Osteocyte (in vitro differentiated cells): ENCODE results near the gene FAM171A2. TPM values are rescaled to one million over a fixed set of nuclear protein-coding genes. Genes with fewer than 3 reads are reported as not detected.
A peak's percentile ranks its signal among the peaks of the same experiment; 100 is the strongest.

Source experiments
- DNase-seq: peaks from one replicate; pipeline ENCODE4 v3.0.0; 2021; ENCODE audit warnings: mixed read lengths; ENCODE audit not compliant: unreplicated experiment; ENCODE audit errors: extremely low spot score
- H3K27ac Mint-ChIP-seq: one replicate; pipeline ENCODE4 v1.8.0; 2021; ENCODE audit warnings: mild to moderate bottlenecking, mixed read lengths; ENCODE audit not compliant: unreplicated experiment
- H3K27me3 Mint-ChIP-seq: one replicate; pipeline ENCODE4 v1.8.0; 2021; ENCODE audit warnings: mixed read lengths; ENCODE audit not compliant: unreplicated experiment
- H3K36me3 Mint-ChIP-seq: one replicate; pipeline ENCODE4 v1.8.0; 2021; ENCODE audit warnings: mixed read lengths; ENCODE audit not compliant: unreplicated experiment
- H3K4me1 Mint-ChIP-seq: one replicate; pipeline ENCODE4 v1.8.0; 2021; ENCODE audit warnings: mixed read lengths; ENCODE audit not compliant: unreplicated experiment
- H3K4me3 Mint-ChIP-seq: one replicate; pipeline ENCODE4 v1.8.0; 2021; ENCODE audit warnings: mild to moderate bottlenecking, moderate library complexity, mixed read lengths; ENCODE audit not compliant: unreplicated experiment
- H3K9me3 Mint-ChIP-seq: one replicate; pipeline ENCODE4 v1.8.0; 2021; ENCODE audit warnings: mixed read lengths; ENCODE audit not compliant: unreplicated experiment
- total RNA-seq: library from RNA; stranded (reverse); gene quantifications from 2 replicates; pipeline ENCODE4 v1.2.1, GENCODE V29; 2021
- TF ChIP-seq, protein P1 (sequence below): fragments of 200-600 bp; sonication (generic); IDR thresholded peaks from 2 replicates; pipeline ENCODE4 v1.5.0; 2021; ENCODE audit warnings: antibody characterized with exemption, mild to moderate bottlenecking, moderate library complexity

Gene FAM171A2
- total RNA-seq, 1 donor from 2014 or later = 26.9 TPM

DNA sequence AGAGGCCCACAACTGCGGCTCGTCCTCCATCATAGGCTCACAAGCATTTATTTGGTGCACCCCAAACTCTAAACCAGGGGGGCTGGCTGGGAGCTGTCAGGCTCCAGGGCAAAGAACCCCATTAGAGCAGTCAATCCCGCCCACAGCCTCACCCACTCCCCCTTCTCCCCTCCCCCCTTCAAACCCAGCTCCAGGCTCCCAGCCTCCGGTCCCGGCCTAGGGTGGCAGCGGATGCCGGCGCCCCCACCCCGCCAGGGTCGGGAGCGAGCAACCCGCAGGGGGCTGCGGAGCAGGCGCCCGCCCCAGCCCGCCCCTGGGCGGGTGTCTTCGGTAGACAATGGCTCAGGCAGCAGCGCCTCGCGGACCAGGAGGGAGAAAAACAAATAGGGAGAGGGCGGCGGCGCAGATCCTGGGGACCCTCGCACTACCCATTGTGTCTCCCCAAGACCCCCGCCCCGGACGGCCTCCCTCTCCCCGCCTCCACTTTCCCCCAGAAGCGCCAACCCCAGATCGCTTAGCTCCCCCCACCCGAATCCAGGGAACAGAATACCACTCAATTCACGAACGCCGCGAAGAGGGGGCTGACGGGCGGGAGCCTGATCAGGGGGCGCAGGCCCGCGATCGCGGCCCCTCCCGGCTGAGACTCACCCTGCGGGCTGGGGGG lies 572 bp downstream of the FAM171A2 start:
- DNase-seq = peak; percentile 84
- Mint-ChIP-seq H3K27me3 (peaks cover 28% of the 10 kb centered on the region), H3K9me3 (no peaks in the 10 kb centered on the region), H3K36me3 (no peaks in the 10 kb centered on the region), H3K27ac (no peak overlapping the region), H3K4me1 (peaks cover 17% of the 10 kb centered on the region), H3K4me3 (peak overlapping the region; percentile 79)
- TF ChIP-seq, protein P1, sequence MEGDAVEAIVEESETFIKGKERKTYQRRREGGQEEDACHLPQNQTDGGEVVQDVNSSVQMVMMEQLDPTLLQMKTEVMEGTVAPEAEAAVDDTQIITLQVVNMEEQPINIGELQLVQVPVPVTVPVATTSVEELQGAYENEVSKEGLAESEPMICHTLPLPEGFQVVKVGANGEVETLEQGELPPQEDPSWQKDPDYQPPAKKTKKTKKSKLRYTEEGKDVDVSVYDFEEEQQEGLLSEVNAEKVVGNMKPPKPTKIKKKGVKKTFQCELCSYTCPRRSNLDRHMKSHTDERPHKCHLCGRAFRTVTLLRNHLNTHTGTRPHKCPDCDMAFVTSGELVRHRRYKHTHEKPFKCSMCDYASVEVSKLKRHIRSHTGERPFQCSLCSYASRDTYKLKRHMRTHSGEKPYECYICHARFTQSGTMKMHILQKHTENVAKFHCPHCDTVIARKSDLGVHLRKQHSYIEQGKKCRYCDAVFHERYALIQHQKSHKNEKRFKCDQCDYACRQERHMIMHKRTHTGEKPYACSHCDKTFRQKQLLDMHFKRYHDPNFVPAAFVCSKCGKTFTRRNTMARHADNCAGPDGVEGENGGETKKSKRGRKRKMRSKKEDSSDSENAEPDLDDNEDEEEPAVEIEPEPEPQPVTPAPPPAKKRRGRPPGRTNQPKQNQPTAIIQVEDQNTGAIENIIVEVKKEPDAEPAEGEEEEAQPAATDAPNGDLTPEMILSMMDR = no peak

DNA sequence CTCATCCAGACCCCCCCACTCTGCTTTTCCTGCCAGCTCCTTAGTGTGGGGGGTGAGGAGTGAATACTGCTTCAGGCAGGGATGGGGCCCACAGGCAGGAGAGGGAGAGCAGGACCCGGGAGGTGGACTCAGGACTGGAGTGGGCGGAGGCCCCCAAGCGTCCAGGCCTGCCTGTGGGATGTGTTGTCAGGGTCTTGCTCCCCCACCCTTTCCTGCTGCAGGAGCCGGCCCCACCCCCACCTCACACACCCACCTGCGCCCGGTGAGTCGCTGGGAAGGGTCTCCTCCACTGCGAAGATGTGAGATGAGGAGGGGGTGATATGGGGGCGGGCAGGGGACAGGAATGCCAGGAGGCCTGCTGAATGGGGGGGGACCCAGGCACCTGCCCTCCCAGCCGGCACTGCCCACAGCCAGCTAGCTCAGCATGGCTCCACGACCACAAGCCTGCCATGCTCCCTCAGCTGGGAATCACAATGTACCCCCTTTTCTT lies 1.1 kb downstream of the FAM171A2 start:
- Mint-ChIP-seq H3K36me3 (no peaks in the 10 kb centered on the region), H3K27me3 (peaks cover 25% of the 10 kb centered on the region), H3K27ac (no peak overlapping the region), H3K9me3 (no peaks in the 10 kb centered on the region), H3K4me1 (peaks cover 17% of the 10 kb centered on the region), H3K4me3 (peak overlapping the region; percentile 68)
- peak; percentile 79 for DNase-seq
- TF ChIP-seq, protein P1 = no peak

DNA sequence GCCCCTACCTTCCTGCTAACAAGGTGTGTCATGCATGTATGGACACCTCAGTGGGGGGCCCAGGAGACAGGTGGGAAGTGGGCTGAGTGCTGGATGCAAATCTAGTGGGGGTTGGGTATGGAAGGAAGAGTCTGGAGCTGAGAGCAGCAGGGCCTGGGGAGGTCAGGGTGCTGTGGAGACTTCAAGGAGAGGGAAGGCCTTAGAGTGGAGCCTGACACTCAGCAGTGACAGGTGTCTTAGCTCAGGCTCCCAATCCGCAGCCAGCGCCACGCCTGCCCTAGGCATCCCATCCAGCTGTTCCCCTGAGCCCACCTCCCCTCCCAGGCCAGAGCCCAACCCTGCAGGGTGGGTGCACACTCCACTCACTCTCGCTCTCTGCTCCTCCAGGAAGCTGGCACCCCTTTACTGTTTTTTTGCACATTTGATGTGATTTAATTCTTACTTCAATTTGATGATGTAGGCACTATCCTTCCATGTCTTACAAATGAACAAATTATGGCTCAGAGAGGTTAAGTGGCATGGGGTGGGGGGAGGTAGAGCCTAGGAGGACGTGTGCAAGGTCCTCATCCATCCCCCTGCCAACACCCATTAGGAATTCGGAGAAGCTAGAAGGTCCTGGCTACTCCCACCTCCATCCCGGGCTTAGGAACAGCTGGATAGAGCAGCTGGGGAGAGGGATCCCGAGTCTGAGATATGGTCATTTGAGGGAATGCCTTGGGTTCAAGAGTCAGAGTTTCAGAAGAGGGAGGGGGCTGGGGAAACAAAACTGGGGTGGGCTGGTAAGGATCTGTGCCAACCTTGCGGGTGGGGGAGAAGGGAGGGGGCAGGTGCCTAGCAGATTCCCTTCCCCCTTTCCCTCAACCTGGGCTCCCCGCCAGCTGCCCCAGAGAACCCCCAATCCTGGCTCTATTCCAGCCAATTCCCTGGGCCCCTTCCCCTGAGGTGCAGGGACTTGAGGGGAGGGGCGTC lies 2.1 kb downstream of the FAM171A2 start:
- H3K9me3 Mint-ChIP-seq = no peaks in the 10 kb centered on the region
- no peak for DNase-seq
- peaks cover 17% of the 10 kb centered on the region for H3K27me3 Mint-ChIP-seq
- H3K36me3 Mint-ChIP-seq = no peaks in the 10 kb centered on the region
- TF ChIP-seq, protein P1 = no peak
- H3K4me1 Mint-ChIP-seq = peaks cover 17% of the 10 kb centered on the region
- no peak overlapping the region for H3K4me3 Mint-ChIP-seq
- no peak overlapping the region for H3K27ac Mint-ChIP-seq

DNA sequence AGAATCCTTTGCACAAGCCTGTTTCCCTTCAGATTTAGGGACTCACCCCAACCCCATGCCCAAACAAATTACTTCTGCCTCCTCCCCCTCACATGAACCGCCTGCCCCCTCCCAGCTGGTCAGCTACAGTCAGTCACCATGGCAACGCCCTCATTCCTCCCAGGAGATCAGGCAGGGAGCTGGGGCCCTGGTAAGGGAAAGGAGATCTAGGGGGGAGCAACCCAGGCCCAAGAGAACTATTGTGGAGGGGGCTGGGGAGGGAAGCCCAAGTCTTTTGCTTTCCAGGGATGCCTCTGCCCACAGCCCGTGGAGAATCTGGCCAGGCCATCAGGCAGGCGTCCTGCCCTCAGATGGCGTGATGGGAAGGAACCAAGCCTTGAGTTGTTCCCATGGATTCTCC lies 2.8 kb downstream of the FAM171A2 start:
- no peaks in the 10 kb centered on the region for H3K36me3 Mint-ChIP-seq
- no peak overlapping the region for H3K4me3 Mint-ChIP-seq
- H3K4me1 Mint-ChIP-seq = peaks cover 17% of the 10 kb centered on the region
- DNase-seq = no peak
- no peaks in the 10 kb centered on the region for H3K9me3 Mint-ChIP-seq
- TF ChIP-seq, protein P1 = no peak
- H3K27ac Mint-ChIP-seq = no peak overlapping the region
- H3K27me3 Mint-ChIP-seq = peaks cover 9% of the 10 kb centered on the region

DNA sequence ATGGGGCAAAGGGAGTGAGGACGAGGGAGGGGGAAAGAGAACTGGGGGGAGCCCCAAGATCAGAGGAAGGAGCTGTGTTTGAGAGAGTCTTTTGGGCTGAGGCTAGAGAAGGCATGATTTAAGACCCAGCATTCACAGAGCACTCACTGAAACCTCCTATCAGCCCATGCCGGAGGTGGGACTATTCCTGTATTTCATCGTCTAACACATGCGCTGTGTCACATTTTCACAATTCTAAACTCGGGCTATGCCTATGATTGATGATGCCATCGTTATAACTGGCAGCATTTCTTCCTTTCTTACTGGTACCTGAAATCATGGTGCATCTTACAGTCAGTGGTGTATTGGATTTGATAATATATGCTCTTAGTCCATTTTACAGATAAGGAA lies 3.5 kb downstream of the FAM171A2 start:
- Mint-ChIP-seq H3K4me3 (no peak overlapping the region), H3K27ac (no peak overlapping the region), H3K9me3 (no peaks in the 10 kb centered on the region), H3K4me1 (peaks cover 17% of the 10 kb centered on the region), H3K27me3 (peaks cover 4% of the 10 kb centered on the region), H3K36me3 (no peaks in the 10 kb centered on the region)
- DNase-seq = no peak
- TF ChIP-seq, protein P1 = no peak
